ENCODE data around the gene INPP5D. TPM values are rescaled to one million over a fixed set of nuclear protein-coding genes. Genes with fewer than 3 reads are reported as not detected.

Gene INPP5D
- total and polyA plus RNA-seq, 2 of the 13 experiments (the other 11 are each of a cell fraction or from before 2014, with no cell fraction given) = 16.7 to 18.0 TPM

DNA sequence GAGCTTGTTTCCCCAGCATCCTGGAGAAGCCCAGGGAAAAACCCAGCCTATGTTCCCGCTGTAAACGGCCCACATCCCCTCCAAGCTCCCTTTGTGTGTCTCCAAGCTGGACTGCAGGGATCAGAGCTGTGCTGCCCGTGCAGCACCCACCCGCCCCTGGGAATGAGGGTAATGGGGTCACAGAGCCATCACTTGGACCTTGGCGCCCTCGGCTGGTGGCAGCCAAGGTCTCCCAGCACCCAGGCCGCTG is 670 bp upstream of the INPP5D start (continued):
- TF ChIP-seq, protein P1, sequence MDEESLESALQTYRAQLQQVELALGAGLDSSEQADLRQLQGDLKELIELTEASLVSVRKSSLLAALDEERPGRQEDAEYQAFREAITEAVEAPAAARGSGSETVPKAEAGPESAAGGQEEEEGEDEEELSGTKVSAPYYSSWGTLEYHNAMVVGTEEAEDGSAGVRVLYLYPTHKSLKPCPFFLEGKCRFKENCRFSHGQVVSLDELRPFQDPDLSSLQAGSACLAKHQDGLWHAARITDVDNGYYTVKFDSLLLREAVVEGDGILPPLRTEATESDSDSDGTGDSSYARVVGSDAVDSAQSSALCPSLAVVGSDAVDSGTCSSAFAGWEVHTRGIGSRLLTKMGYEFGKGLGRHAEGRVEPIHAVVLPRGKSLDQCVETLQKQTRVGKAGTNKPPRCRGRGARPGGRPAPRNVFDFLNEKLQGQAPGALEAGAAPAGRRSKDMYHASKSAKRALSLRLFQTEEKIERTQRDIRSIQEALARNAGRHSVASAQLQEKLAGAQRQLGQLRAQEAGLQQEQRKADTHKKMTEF (CRISPR knock-in tag; IDR thresholded peaks at IDR 0.05) = no peak; the same call in 1 of the 2 replicates
- TF ChIP-seq ZNF441 (CRISPR knock-in tag; IDR thresholded peaks at IDR 0.05; ENCODE audit: borderline replicate concordance) = 0 out of 2 replicates have a peak, but pooled peaks have one; percentile 52
- TF ChIP-seq ZNF431 (CRISPR knock-in tag; IDR thresholded peaks at IDR 0.05; ENCODE audit: borderline replicate concordance, low read depth) = no peak
- no peak; the same call in 1 of the 2 replicates for TF ChIP-seq MED1 (CRISPR knock-in tag; IDR thresholded peaks at IDR 0.05)
- no peak for TF ChIP-seq TMF1 (CRISPR knock-in tag; IDR thresholded peaks at IDR 0.05; ENCODE audit: low read depth)
- no peak for TF ChIP-seq RFX1 (IDR thresholded peaks at IDR 0.05)
- 0 out of 2 replicates have a peak, but pooled peaks have one; percentile 38 for TF ChIP-seq ZBTB7B (CRISPR knock-in tag; IDR thresholded peaks at IDR 0.05)
- TF ChIP-seq ZNF704 (CRISPR knock-in tag; IDR thresholded peaks at IDR 0.05; ENCODE audit: borderline replicate concordance) = no peak
- TF ChIP-seq, protein P2, sequence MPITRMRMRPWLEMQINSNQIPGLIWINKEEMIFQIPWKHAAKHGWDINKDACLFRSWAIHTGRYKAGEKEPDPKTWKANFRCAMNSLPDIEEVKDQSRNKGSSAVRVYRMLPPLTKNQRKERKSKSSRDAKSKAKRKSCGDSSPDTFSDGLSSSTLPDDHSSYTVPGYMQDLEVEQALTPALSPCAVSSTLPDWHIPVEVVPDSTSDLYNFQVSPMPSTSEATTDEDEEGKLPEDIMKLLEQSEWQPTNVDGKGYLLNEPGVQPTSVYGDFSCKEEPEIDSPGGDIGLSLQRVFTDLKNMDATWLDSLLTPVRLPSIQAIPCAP (CRISPR knock-in tag; IDR thresholded peaks at IDR 0.05; ENCODE audit: low read depth) = no peak
- TF ChIP-seq RARG (CRISPR knock-in tag; IDR thresholded peaks at IDR 0.05; ENCODE audit: low read depth) = no peak
- no peak for TF ChIP-seq NFIC (IDR thresholded peaks at IDR 0.05; ENCODE audit: low read length)
- no peak for TF ChIP-seq KDM5B (CRISPR knock-in tag; IDR thresholded peaks at IDR 0.05; ENCODE audit: borderline replicate concordance)
- no peak for TF ChIP-seq EP300 (IDR thresholded peaks at IDR 0.05; ENCODE audit: low read depth in 2 of 2, low read length in 2 of 2)
- no peak for TF ChIP-seq EP300 (CRISPR knock-in tag; IDR thresholded peaks at IDR 0.05; ENCODE audit: borderline replicate concordance)
- TF ChIP-seq MAFK (conservative IDR thresholded peaks at IDR 0.05 in 1 of 2, IDR thresholded peaks at IDR 0.05 in 1 of 2; ENCODE audit: low read length in 2 of 2) = no peak
- TF ChIP-seq ATF7-NPFF (CRISPR knock-in tag; IDR thresholded peaks at IDR 0.05; ENCODE audit: low read depth) = no peak
- TF ChIP-seq TBL1XR1 (IDR thresholded peaks at IDR 0.05; ENCODE audit: borderline replicate concordance, low read length, partially characterized antibody) = no peak
- TF ChIP-seq, protein P3, sequence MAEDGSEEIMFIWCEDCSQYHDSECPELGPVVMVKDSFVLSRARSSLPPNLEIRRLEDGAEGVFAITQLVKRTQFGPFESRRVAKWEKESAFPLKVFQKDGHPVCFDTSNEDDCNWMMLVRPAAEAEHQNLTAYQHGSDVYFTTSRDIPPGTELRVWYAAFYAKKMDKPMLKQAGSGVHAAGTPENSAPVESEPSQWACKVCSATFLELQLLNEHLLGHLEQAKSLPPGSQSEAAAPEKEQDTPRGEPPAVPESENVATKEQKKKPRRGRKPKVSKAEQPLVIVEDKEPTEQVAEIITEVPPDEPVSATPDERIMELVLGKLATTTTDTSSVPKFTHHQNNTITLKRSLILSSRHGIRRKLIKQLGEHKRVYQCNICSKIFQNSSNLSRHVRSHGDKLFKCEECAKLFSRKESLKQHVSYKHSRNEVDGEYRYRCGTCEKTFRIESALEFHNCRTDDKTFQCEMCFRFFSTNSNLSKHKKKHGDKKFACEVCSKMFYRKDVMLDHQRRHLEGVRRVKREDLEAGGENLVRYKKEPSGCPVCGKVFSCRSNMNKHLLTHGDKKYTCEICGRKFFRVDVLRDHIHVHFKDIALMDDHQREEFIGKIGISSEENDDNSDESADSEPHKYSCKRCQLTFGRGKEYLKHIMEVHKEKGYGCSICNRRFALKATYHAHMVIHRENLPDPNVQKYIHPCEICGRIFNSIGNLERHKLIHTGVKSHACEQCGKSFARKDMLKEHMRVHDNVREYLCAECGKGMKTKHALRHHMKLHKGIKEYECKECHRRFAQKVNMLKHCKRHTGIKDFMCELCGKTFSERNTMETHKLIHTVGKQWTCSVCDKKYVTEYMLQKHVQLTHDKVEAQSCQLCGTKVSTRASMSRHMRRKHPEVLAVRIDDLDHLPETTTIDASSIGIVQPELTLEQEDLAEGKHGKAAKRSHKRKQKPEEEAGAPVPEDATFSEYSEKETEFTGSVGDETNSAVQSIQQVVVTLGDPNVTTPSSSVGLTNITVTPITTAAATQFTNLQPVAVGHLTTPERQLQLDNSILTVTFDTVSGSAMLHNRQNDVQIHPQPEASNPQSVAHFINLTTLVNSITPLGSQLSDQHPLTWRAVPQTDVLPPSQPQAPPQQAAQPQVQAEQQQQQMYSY (CRISPR knock-in tag; IDR thresholded peaks at IDR 0.05) = no peak
- TF ChIP-seq, protein P4, sequence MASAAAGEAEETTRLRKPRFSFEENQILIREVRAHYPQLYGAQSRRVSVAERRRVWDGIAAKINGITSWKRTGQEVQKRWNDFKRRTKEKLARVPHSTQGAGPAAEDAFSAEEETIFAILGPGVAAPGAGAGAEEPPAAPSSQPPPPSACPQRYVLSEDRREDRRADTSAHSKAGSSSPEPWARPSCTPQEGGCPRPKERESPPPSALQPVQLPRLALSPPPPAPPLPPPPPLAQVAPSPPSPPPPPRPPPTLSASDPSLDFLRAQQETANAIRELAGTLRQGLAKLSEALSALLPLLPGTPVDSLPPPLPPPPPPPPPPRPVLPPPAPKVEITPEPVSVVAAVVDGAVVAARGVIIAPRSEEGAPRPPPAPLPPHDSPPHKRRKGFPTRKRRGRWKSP (CRISPR knock-in tag; IDR thresholded peaks at IDR 0.05) = peak; percentile 36; the same call in 1 of the 2 replicates
- no peak for TF ChIP-seq FLYWCH1 (CRISPR knock-in tag; IDR thresholded peaks at IDR 0.05)
- TF ChIP-seq SNAPC2 (CRISPR knock-in tag; IDR thresholded peaks at IDR 0.05) = no peak
